K562 (cell line): ENCODE results near the gene GLTP. TPM values are rescaled to one million over a fixed set of nuclear protein-coding genes. Genes with fewer than 3 reads are reported as not detected.

Experiments
- CBX8 ChIP-seq: fragments of 200-600 bp; sonication (generic); IDR thresholded peaks from 2 replicates; pipeline ENCODE4 v1.6.1; 2012; ENCODE audit warnings: borderline replicate concordance, mixed run types, low read depth, mild to moderate bottlenecking, moderate library complexity, mixed read lengths, low read length, control low read depth, inconsistent platforms; ENCODE audit not compliant: poor library complexity, severe bottlenecking; ENCODE audit errors: extremely low read depth
- CCNT2 ChIP-seq: IDR thresholded peaks from 2 replicates; pipeline ENCODE4 v1.6.1; 2011; ENCODE audit warnings: borderline replicate concordance, low read depth, mild to moderate bottlenecking, moderate library complexity, mixed read lengths, low read length; ENCODE audit not compliant: insufficient read length; ENCODE audit errors: extremely low read depth
- DNMT1 ChIP-seq: fragments of 450-650 bp; IDR thresholded peaks from 2 replicates; pipeline ENCODE4 v1.6.1; 2016; ENCODE audit warnings: antibody characterized with exemption, mild to moderate bottlenecking
- EZH2 ChIP-seq: IDR thresholded peaks from 2 replicates; pipeline ENCODE4 v1.6.1; 2012; ENCODE audit warnings: low read depth, mild to moderate bottlenecking, inconsistent platforms, low read length, borderline replicate concordance
- HEY1 ChIP-seq: fragments of 250-450 bp; sonication (Bioruptor Pico); IDR thresholded peaks from 2 replicates; pipeline ENCODE4 v1.5.0; 2020; ENCODE audit warnings: mild to moderate bottlenecking, moderate library complexity, borderline replicate concordance
- NR2C1 ChIP-seq, 2 experiments: fragments of 450-650 bp; IDR thresholded peaks; 2 replicates each; pipeline ENCODE4 v1.6.1; 2017; ENCODE audit warnings: mild to moderate bottlenecking in 2 of 2, antibody characterized with exemption in 1 of 2, inconsistent platforms in 1 of 2, missing compliant biosample characterization in 1 of 2, missing genetic modification characterization in 1 of 2
- NR3C1 ChIP-seq: sonication (generic); formaldehyde crosslinking; IDR thresholded peaks from 2 replicates; pipeline ENCODE4 v1.8.1; 2022; ENCODE audit warnings: missing genetic modification reagents
- SMARCA5 ChIP-seq: fragments of 450-650 bp; IDR thresholded peaks from 2 replicates; pipeline ENCODE4 v1.6.1; 2016
- UBTF ChIP-seq, 2 experiments: IDR thresholded peaks; 2 replicates each; pipeline ENCODE4 v1.6.1; 2012; ENCODE audit warnings: improper control_type of control experiment in 2 of 2, low read depth in 2 of 2, low read length in 2 of 2, borderline replicate concordance in 1 of 2
- WHSC1 ChIP-seq: IDR thresholded peaks from one replicate; pipeline ENCODE4 v1.6.1; 2012; ENCODE audit warnings: low read length, control low read depth, inconsistent platforms
- ZC3H4 ChIP-seq: sonication (generic); formaldehyde crosslinking; IDR thresholded peaks from 2 replicates; pipeline ENCODE4 v1.9.0; 2021; ENCODE audit warnings: missing genetic modification reagents, borderline replicate concordance
- ZKSCAN3 ChIP-seq: fragments of 250-450 bp; sonication (Bioruptor Pico); IDR thresholded peaks from 2 replicates; pipeline ENCODE4 v1.4.0; 2020
- ZNF507 ChIP-seq: conservative IDR thresholded peaks from 2 replicates; pipeline ENCODE4 v1.6.1; 2017; ENCODE audit warnings: missing genetic modification characterization, missing compliant biosample characterization
- ZNF584 ChIP-seq: fragments of 200-800 bp; sonication (Bioruptor generic); IDR thresholded peaks from 2 replicates; pipeline ENCODE4 v1.6.1; 2016; ENCODE audit warnings: low read depth, mild to moderate bottlenecking, missing genetic modification characterization, missing compliant biosample characterization
- ZNF696 ChIP-seq: fragments of 250-450 bp; sonication (Bioruptor Pico); conservative IDR thresholded peaks from 2 replicates; pipeline ENCODE4 v1.4.0; 2020; ENCODE audit warnings: mild to moderate bottlenecking, moderate library complexity
- polyA plus RNA-seq, 8 experiments: library from polyadenylated mRNA; depleted of rRNA in 4 of 8; stranded (reverse) in 5 of 8; unstranded in 3 of 8; fragments of >200 nt; fragmentation: Nextera tagmentation in 2 of 8; fragmentation: Illumina TruSeq in 1 of 8; extraction: Ambion mirVana in 2 of 8; extraction: Trizol in 1 of 8; gene quantifications; 2 replicates each; pipeline versions ENCODE4 v1.2.1 to v1.2.3, GENCODE V29; 2011 to 2014; ENCODE audit warnings: inconsistent platforms in 1 of 8, missing spikeins in 1 of 8
- total RNA-seq, 7 experiments: library from RNA; depleted of rRNA in 6 of 7; stranded (reverse); fragments of >200 nt in 6 of 7; fragmentation: Illumina TruSeq in 2 of 7; extraction: Trizol in 2 of 7; gene quantifications; 2 replicates each; pipeline versions ENCODE4 v1.2.1 to v1.2.3, GENCODE V29; 2011 to 2021; ENCODE audit warnings: low replicate concordance in 1 of 7
- TF ChIP-seq, protein P1 (sequence below): sonication (generic); formaldehyde crosslinking; IDR thresholded peaks from 2 replicates; pipeline ENCODE4 v1.5.0; 2020; ENCODE audit warnings: missing genetic modification reagents
- TF ChIP-seq, protein P2 (sequence below), 2 experiments: fragments of 450-650 bp; conservative IDR thresholded peaks; 2 replicates each; pipeline ENCODE4 v1.6.1; 2017; ENCODE audit warnings: mild to moderate bottlenecking in 2 of 2, moderate library complexity in 2 of 2
- TF ChIP-seq, protein P3 (sequence below): fragments of 450-650 bp; formaldehyde crosslinking; IDR thresholded peaks from 2 replicates; pipeline ENCODE4 v1.4.0; 2020; ENCODE audit warnings: mild to moderate bottlenecking, moderate library complexity
- TF ChIP-seq, protein P4 (sequence below): sonication (generic); formaldehyde crosslinking; IDR thresholded peaks from 2 replicates; pipeline ENCODE4 v1.8.0; 2023; ENCODE audit warnings: mild to moderate bottlenecking, missing genetic modification reagents

GLTP gene
- total and polyA plus RNA-seq, 9 of the 15 experiments (the other 6 are each of a cell fraction or from before 2014, with no cell fraction given): 4.4 to 8.3 (median 6.1) TPM

GRCh38 chr12:109880043-109880931 is at the start of gene GLTP (continued):
- TF ChIP-seq UBTF (IDR thresholded peaks at IDR 0.05; ENCODE audit: borderline replicate concordance in 1 of 2, low read depth in 2 of 2, low read length in 2 of 2): 0 out of 4 replicates have a peak, but pooled peaks of 1 of the 2 experiments have one; percentile 44
- peak; percentile 81 for TF ChIP-seq CCNT2
- no peak for TF ChIP-seq WHSC1
- no peak for TF ChIP-seq NR2C1 (IDR thresholded peaks at IDR 0.05)
- TF ChIP-seq NR2C1 (tag; IDR thresholded peaks at IDR 0.05): no peak
- TF ChIP-seq ZNF584: no peak
- no peak for TF ChIP-seq ZNF696 (CRISPR knock-in tag)
- TF ChIP-seq EZH2: no peak
- TF ChIP-seq DNMT1: no peak
- TF ChIP-seq, protein P1, sequence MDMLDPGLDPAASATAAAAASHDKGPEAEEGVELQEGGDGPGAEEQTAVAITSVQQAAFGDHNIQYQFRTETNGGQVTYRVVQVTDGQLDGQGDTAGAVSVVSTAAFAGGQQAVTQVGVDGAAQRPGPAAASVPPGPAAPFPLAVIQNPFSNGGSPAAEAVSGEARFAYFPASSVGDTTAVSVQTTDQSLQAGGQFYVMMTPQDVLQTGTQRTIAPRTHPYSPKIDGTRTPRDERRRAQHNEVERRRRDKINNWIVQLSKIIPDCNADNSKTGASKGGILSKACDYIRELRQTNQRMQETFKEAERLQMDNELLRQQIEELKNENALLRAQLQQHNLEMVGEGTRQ (CRISPR knock-in tag): no peak
- TF ChIP-seq SMARCA5: no peak
- TF ChIP-seq NR3C1: no peak
- TF ChIP-seq, protein P2, sequence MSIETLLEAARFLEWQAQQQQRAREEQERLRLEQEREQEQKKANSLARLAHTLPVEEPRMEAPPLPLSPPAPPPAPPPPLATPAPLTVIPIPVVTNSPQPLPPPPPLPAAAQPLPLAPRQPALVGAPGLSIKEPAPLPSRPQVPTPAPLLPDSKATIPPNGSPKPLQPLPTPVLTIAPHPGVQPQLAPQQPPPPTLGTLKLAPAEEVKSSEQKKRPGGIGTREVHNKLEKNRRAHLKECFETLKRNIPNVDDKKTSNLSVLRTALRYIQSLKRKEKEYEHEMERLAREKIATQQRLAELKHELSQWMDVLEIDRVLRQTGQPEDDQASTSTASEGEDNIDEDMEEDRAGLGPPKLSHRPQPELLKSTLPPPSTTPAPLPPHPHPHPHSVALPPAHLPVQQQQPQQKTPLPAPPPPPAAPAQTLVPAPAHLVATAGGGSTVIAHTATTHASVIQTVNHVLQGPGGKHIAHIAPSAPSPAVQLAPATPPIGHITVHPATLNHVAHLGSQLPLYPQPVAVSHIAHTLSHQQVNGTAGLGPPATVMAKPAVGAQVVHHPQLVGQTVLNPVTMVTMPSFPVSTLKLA (conservative IDR thresholded peaks at IDR 0.05): no peak
- no peak for TF ChIP-seq ZNF507 (tag)
- no peak for TF ChIP-seq ZKSCAN3 (CRISPR knock-in tag)
- TF ChIP-seq CBX8: no peak
- TF ChIP-seq, protein P3, sequence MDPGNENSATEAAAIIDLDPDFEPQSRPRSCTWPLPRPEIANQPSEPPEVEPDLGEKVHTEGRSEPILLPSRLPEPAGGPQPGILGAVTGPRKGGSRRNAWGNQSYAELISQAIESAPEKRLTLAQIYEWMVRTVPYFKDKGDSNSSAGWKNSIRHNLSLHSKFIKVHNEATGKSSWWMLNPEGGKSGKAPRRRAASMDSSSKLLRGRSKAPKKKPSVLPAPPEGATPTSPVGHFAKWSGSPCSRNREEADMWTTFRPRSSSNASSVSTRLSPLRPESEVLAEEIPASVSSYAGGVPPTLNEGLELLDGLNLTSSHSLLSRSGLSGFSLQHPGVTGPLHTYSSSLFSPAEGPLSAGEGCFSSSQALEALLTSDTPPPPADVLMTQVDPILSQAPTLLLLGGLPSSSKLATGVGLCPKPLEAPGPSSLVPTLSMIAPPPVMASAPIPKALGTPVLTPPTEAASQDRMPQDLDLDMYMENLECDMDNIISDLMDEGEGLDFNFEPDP: no peak
- no peak for TF ChIP-seq ZC3H4 (CRISPR knock-in tag)
- no peak for TF ChIP-seq HEY1
- TF ChIP-seq, protein P4, sequence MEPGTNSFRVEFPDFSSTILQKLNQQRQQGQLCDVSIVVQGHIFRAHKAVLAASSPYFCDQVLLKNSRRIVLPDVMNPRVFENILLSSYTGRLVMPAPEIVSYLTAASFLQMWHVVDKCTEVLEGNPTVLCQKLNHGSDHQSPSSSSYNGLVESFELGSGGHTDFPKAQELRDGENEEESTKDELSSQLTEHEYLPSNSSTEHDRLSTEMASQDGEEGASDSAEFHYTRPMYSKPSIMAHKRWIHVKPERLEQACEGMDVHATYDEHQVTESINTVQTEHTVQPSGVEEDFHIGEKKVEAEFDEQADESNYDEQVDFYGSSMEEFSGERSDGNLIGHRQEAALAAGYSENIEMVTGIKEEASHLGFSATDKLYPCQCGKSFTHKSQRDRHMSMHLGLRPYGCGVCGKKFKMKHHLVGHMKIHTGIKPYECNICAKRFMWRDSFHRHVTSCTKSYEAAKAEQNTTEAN (CRISPR knock-in tag): no peak
